Measurements from ENCODE around the gene PARP3. TPM values are rescaled to one million over a fixed set of nuclear protein-coding genes. Genes with fewer than 3 reads are reported as not detected.

PARP3 gene
- total RNA-seq, 2 donors from 2014 or later: 22.9 to 27.1 TPM

DNA sequence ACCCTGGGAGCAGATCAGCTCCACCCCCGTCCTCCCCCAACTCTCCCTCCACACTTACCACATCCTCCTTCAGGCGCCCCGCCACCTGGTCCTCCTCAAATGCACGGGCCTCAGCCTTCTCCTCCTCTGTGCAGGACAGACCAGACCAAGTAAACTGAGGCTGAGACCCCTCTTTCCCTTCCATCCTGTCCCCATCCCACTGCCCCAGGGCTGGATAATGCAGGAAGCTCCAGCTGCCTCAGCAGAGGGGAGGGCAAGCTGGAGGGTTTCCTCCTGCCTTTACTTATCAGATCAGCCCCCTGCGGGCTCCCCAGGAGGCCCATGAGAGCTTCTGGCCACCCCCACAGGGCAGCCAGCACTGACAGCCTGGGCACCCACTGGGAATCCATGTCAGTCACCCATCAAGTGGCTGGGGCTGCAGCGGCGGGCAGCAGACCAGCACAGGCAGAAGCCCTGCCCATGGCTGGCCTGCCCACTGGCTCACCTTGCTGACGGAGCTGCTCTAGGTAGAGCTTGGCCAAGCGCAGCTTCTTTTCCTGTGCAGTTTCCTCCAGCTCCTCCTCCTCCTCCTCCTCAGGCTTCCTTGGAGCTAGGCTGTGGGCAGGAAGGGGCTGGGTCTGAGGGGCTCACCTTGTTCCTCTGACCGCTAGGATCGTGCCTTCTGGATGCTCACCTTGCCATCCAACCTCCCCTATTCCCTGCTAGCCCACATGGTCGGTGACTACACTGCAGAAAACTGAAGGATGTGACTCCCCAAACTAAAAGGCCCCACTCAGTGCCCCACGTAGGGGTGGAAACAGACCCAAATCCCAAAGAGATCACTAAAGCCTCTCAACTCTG, 4.3 kb upstream of the PARP3 start:
- H3K36me3 Mint-ChIP-seq (ENCODE audit: insufficient read depth in 2 of 2): peaks cover 2 to 11% of the 10 kb centered on the region in 2 donors
- DNase-seq: no peak
- no peak overlapping the region for H3K27ac Mint-ChIP-seq
- H3K4me3 Mint-ChIP-seq: no peak overlapping the region
- H3K9me3 Mint-ChIP-seq: no peaks in the 10 kb centered on the region
- ATAC-seq (replicated peaks in 1 of 2): no peak
- H3K4me1 Mint-ChIP-seq (ENCODE audit: low read depth): peaks cover 35% of the 10 kb centered on the region
- H3K27me3 Mint-ChIP-seq (ENCODE audit: low read depth): no peaks in the 10 kb centered on the region

DNA sequence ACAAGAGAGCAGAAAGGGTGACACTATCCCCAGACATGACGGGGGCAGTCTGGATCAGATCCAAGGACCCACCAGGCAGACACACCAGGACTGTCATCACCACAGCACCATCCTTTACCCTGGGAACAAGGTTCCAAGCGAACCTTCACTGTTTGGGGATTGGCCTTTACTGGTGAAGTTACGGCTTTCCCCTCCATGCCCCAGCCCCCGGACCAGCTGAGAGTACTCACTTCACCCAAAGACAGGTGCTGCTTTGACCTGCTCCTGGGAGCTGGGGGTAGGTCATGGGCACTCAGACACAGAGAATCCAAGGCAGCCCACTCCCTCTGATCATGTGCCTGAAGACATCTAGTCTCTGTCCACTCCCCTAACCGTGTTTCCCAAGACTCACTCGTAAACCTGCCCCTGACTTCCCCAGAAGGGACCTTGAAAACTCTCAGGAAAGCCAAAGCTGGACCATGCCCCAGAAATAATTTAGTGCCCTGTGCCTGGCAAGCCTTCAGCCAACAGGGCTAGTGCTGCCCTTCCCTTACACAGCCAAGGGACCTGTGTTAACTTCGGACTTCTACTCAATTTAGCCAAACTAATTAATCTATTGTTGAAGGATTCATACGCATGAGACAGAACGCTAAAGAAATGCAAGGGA, 3.3 kb upstream of the PARP3 start:
- DNase-seq (no peak), ATAC-seq (replicated peaks in 1 of 2) (no peak)
- no peak overlapping the region for H3K27ac Mint-ChIP-seq
- no peaks in the 10 kb centered on the region for H3K27me3 Mint-ChIP-seq (ENCODE audit: low read depth)
- H3K9me3 Mint-ChIP-seq: no peaks in the 10 kb centered on the region
- peaks cover 39% of the 10 kb centered on the region for H3K4me1 Mint-ChIP-seq (ENCODE audit: low read depth)
- H3K4me3 Mint-ChIP-seq: peak overlapping the region in 1 of 2 donors; percentile 22
- H3K36me3 Mint-ChIP-seq (ENCODE audit: insufficient read depth in 2 of 2): peaks cover 2 to 11% of the 10 kb centered on the region in 2 donors

- DNase-seq (no peak), ATAC-seq (replicated peaks in 1 of 2) (no peak)
- Mint-ChIP-seq H3K9me3 (no peaks in the 10 kb centered on the region), H3K4me1 (ENCODE audit: low read depth) (peaks cover 39% of the 10 kb centered on the region), H3K27me3 (ENCODE audit: low read depth) (no peaks in the 10 kb centered on the region), H3K27ac (peak overlapping the region; percentile 18), H3K4me3 (peak overlapping the region; percentile 69 to 80), H3K36me3 (ENCODE audit: insufficient read depth in 2 of 2) (peaks cover 2 to 7% of the 10 kb centered on the region in 2 donors)
Measured at GRCh38 chr3:51940648-51941462, 1.3 kb upstream of the PARP3 start.

DNA sequence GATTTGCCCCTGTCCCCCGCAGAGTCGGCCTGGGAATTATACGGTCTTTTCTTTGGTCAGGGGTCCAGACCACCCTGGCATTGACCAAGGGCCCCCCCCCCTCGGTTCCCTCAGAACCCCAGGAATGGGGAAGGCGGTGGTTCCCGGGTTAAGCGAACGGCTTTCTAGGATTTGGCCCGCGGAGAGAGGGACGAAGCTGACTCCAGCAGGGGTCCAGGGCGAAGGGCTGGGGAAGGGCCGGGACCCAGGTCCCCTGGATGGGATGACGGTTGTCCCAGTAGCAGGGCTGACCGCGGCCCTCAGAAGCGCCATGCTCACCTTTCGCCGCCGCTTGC, 733 bp upstream of the PARP3 start:
- ATAC-seq (replicated peaks in 1 of 2) (no peak), DNase-seq (no peak)
- peaks cover 39% of the 10 kb centered on the region for H3K4me1 Mint-ChIP-seq (ENCODE audit: low read depth)
- H3K27me3 Mint-ChIP-seq (ENCODE audit: low read depth): no peaks in the 10 kb centered on the region
- no peaks in the 10 kb centered on the region for H3K9me3 Mint-ChIP-seq
- no peak overlapping the region for H3K27ac Mint-ChIP-seq
- peaks cover 0 to 4% of the 10 kb centered on the region in 2 donors for H3K36me3 Mint-ChIP-seq (ENCODE audit: insufficient read depth in 2 of 2)
- peak overlapping the region; percentile 69 to 80 for H3K4me3 Mint-ChIP-seq

DNA sequence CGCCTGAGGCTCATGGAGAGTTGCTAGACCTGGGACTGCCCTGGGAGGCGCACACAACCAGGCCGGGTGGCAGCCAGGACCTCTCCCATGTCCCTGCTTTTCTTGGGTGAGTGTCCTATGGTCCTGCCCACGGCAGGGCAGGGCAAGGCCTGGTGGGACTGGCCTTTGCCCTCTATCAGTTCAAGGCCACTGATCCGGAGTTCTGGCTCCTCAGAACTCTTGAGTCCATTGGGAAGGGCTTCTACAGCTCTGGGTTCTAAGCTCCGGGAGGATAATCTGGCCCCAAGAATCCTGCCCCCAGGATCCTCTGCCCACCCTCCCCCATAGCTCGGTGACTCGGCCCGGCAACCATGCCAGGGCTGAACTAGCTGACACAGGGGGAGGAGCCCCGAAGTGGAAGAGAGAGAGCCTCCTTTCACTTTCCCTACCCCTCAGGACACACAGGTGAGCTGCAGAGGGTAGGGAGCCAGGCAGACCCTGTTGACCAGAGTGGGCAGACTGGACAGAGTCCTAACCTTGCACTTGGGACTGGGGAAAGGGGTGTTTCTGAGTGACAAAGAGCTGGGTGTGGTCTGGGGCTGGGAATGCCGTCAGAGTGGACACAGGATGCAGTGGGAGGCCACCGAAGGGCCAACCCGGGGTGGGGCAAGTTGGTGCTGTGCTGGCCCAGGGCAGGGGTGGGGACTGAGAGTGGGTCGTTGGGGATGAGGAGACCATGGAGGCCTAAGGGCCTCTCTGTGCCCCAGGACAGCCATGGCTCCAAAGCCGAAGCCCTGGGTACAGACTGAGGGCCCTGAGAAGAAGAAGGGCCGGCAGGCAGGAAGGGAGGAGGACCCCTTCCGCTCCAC, 664 bp downstream of the PARP3 start:
- Mint-ChIP-seq H3K4me1 (ENCODE audit: low read depth) (peaks cover 39% of the 10 kb centered on the region), H3K36me3 (ENCODE audit: insufficient read depth in 2 of 2) (no peaks in the 10 kb centered on the region), H3K9me3 (no peaks in the 10 kb centered on the region), H3K27me3 (ENCODE audit: low read depth) (no peaks in the 10 kb centered on the region), H3K4me3 (peak overlapping the region; percentile 69 to 80), H3K27ac (peak overlapping the region; percentile 83)
- DNase-seq: peak; percentile 67 to 68
- peak in 1 of 2 donors; percentile 27 for ATAC-seq (replicated peaks in 1 of 2)

GRCh38 chr3:51943451-51944391, 1.6 kb downstream of the PARP3 start:
- no peaks in the 10 kb centered on the region for H3K36me3 Mint-ChIP-seq (ENCODE audit: insufficient read depth in 2 of 2)
- H3K27me3 Mint-ChIP-seq (ENCODE audit: low read depth): no peaks in the 10 kb centered on the region
- H3K4me3 Mint-ChIP-seq: no peak overlapping the region
- H3K4me1 Mint-ChIP-seq (ENCODE audit: low read depth): peaks cover 32% of the 10 kb centered on the region
- no peak for ATAC-seq (replicated peaks in 1 of 2)
- H3K9me3 Mint-ChIP-seq: no peaks in the 10 kb centered on the region
- no peak for DNase-seq
- no peak overlapping the region for H3K27ac Mint-ChIP-seq

DNA sequence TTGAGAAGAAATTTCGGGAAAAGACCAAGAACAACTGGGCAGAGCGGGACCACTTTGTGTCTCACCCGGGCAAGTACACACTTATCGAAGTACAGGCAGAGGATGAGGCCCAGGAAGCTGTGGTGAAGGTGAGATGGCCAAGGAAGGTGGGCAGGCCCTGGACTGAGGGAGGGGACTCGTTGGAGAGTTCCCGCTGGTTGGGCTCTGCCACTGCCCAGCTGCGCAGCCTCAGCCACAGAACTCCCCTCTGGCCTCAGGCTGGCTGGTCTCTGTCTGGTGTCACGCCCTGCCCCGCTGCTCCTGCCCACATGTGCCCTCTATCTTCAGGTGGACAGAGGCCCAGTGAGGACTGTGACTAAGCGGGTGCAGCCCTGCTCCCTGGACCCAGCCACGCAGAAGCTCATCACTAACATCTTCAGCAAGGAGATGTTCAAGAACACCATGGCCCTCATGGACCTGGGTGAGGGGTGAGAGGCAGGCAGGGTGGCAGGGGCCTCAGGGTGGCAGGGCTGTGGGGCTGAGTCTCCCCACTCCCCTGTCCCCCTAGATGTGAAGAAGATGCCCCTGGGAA, 2.4 kb downstream of the PARP3 start:
- no peaks in the 10 kb centered on the region for H3K36me3 Mint-ChIP-seq (ENCODE audit: insufficient read depth in 2 of 2)
- H3K9me3 Mint-ChIP-seq: no peaks in the 10 kb centered on the region
- H3K27me3 Mint-ChIP-seq (ENCODE audit: low read depth): no peaks in the 10 kb centered on the region
- no peak overlapping the region for H3K27ac Mint-ChIP-seq
- DNase-seq: no peak
- H3K4me1 Mint-ChIP-seq (ENCODE audit: low read depth): peaks cover 25% of the 10 kb centered on the region
- H3K4me3 Mint-ChIP-seq: no peak overlapping the region
- no peak for ATAC-seq (replicated peaks in 1 of 2)

GRCh38 chr3:51945031-51945840, 3.1 kb downstream of the PARP3 start:
- Mint-ChIP-seq H3K27me3 (ENCODE audit: low read depth) (no peaks in the 10 kb centered on the region), H3K27ac (no peak overlapping the region), H3K36me3 (ENCODE audit: insufficient read depth in 2 of 2) (no peaks in the 10 kb centered on the region), H3K4me1 (ENCODE audit: low read depth) (peaks cover 18% of the 10 kb centered on the region), H3K9me3 (no peaks in the 10 kb centered on the region), H3K4me3 (no peak overlapping the region)
- no peak for DNase-seq
- ATAC-seq (replicated peaks in 1 of 2): no peak

DNA sequence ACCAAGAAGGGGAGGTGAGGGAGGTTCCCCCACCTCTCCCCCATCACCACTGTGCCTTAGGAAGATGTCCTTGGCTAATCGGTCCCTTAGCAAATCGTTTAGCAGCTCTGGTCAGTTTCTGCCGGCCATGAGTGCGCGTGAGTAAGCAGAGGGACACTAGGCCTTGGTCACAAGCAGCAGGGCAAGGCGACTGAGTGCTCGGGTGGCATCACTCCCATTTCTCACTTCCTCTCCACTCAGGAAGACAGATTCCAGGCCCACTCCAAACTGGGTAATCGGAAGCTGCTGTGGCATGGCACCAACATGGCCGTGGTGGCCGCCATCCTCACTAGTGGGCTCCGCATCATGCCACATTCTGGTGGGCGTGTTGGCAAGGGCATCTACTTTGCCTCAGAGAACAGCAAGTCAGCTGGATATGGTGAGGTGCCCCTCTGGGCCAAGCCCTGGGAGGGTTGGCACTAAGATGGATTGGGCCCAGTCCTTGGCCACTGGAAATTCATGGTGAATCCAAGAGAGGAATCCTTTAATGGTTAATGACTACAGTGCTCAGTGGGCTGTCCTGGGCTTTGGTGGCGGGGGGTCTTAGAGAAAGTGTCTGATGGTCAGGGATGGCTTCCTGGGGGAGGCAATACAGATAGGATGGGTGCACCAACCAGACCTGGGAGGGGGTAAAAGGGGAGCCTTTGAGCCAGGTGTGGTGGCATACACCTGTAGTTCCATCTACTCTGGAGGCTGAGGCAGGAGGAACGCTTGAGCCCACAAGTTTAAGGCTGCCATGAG, 4.0 kb downstream of the PARP3 start:
- no peak overlapping the region for H3K4me3 Mint-ChIP-seq
- H3K4me1 Mint-ChIP-seq (ENCODE audit: low read depth): peaks cover 9% of the 10 kb centered on the region
- H3K9me3 Mint-ChIP-seq: no peaks in the 10 kb centered on the region
- H3K27me3 Mint-ChIP-seq (ENCODE audit: low read depth): no peaks in the 10 kb centered on the region
- DNase-seq (no peak), ATAC-seq (replicated peaks in 1 of 2) (no peak)
- H3K27ac Mint-ChIP-seq: peak overlapping the region; percentile 75
- H3K36me3 Mint-ChIP-seq (ENCODE audit: insufficient read depth in 2 of 2): no peaks in the 10 kb centered on the region

DNA sequence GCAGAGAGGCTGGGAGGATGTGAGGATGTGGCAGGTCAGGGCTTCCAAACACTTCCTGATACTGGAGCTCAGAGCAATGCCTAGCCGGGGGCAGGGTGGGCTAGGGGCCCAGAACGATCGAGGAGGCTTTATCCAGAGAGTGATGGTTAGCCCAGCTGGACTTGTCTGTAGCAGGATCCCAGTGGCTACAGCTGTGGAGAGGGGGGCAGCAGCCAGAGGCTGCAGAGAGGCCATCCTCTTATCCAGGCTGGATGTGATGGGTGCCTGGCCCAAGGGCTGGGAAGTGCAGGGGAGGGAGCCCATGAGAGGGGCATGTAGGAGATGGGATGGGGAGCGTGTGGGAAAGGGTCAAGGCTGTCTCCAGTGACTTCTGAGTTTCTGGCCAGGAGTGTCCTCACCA, 4.6 kb downstream of the PARP3 start:
- Mint-ChIP-seq H3K36me3 (ENCODE audit: insufficient read depth in 2 of 2) (no peaks in the 10 kb centered on the region), H3K9me3 (no peaks in the 10 kb centered on the region), H3K4me1 (ENCODE audit: low read depth) (peaks cover 6% of the 10 kb centered on the region), H3K27me3 (ENCODE audit: low read depth) (no peaks in the 10 kb centered on the region), H3K4me3 (no peak overlapping the region), H3K27ac (no peak overlapping the region)
- DNase-seq (no peak), ATAC-seq (replicated peaks in 1 of 2) (no peak)

All from activated T-cell treated with anti-CD3 and anti-CD28 coated beads, Interleukin-2, amount 50 U/mL, for 72 hours (primary cell).